ENCODE measurements around the gene CDC42EP5. TPM values are rescaled to one million over a fixed set of nuclear protein-coding genes. Genes with fewer than 3 reads are reported as not detected.

The CDC42EP5 gene
- total RNA-seq, 1 experiment from 2014 or later, result 11.5 TPM

- TF ChIP-seq HMGXB4 (CRISPR knock-in tag; IDR thresholded peaks at IDR 0.05) (peak; percentile 99), E2F1 (CRISPR knock-in tag; IDR thresholded peaks at IDR 0.05) (no peak), MAX (CRISPR knock-in tag; IDR thresholded peaks at IDR 0.05) (peak; percentile 96), PRDM15 (CRISPR knock-in tag; IDR thresholded peaks at IDR 0.05) (peak; percentile 37; the same call in 1 of the 2 replicates), RELA (CRISPR knock-in tag; IDR thresholded peaks at IDR 0.05; ENCODE audit: borderline replicate concordance) (peak; percentile 23; the same call in 1 of the 2 replicates), PREB (CRISPR knock-in tag; IDR thresholded peaks at IDR 0.05; ENCODE audit: borderline replicate concordance) (peak; percentile 74; the same call in 1 of the 2 replicates), ZNF263 (CRISPR knock-in tag; IDR thresholded peaks at IDR 0.05; ENCODE audit: low read depth) (peak; percentile 66; the same call in 1 of the 2 replicates), ATF3 (CRISPR knock-in tag; conservative IDR thresholded peaks at IDR 0.05) (no peak), ZNF416 (CRISPR knock-in tag; IDR thresholded peaks at IDR 0.05) (peak; percentile 77; the same call in 1 of the 2 replicates), PRRX2 (CRISPR knock-in tag; IDR thresholded peaks at IDR 0.05) (peak; percentile 88; the same call in 1 of the 2 replicates), RORB (CRISPR knock-in tag; IDR thresholded peaks at IDR 0.05) (no peak), E2F5 (CRISPR knock-in tag; IDR thresholded peaks at IDR 0.05) (peak; percentile 71; the same call in 1 of the 2 replicates), ZNF219 (CRISPR knock-in tag; IDR thresholded peaks at IDR 0.05; ENCODE audit: borderline replicate concordance) (peak; percentile 86; the same call in 1 of the 2 replicates), ZSCAN18 (CRISPR knock-in tag; IDR thresholded peaks at IDR 0.05) (no peak), ATF1 (CRISPR knock-in tag; IDR thresholded peaks at IDR 0.05) (peak; percentile 46; the same call in 1 of the 2 replicates), TCF7 (CRISPR knock-in tag; IDR thresholded peaks at IDR 0.05; ENCODE audit: low read depth) (no peak), ARID4B (CRISPR knock-in tag; IDR thresholded peaks at IDR 0.05; ENCODE audit: borderline replicate concordance) (peak; percentile 87), TEAD1 (CRISPR knock-in tag; IDR thresholded peaks at IDR 0.05) (peak; percentile 31; the same call in 1 of the 2 replicates), FOXJ3 (CRISPR knock-in tag; IDR thresholded peaks at IDR 0.05; ENCODE audit: borderline replicate concordance) (no peak), JAZF1 (CRISPR knock-in tag; IDR thresholded peaks at IDR 0.05) (no peak), FOXP1 (CRISPR knock-in tag; IDR thresholded peaks at IDR 0.05; ENCODE audit: borderline replicate concordance) (peak; percentile 85; the same call in 1 of the 2 replicates)
Measured at GRCh38 chr19:54462655-54463530, 10.2 kb downstream of the CDC42EP5 start (continued).
